Middle frontal gyrus (tissue), 1 donor: ENCODE data around the gene INPP5K.
A peak's percentile ranks its signal among the peaks of the same experiment; 100 is the strongest.
"Not testable (repeated sequence)": the region's sequence is repeated elsewhere in the genome, so short reads cannot be mapped to it uniquely, and the experiment has no call there.

Experiments
- DNase-seq: peaks from one replicate; pipeline ENCODE4 v3.0.0-alpha.2; 2015; ENCODE audit warnings: low spot score; ENCODE audit errors: extremely low spot score

The INPP5K gene

DNA sequence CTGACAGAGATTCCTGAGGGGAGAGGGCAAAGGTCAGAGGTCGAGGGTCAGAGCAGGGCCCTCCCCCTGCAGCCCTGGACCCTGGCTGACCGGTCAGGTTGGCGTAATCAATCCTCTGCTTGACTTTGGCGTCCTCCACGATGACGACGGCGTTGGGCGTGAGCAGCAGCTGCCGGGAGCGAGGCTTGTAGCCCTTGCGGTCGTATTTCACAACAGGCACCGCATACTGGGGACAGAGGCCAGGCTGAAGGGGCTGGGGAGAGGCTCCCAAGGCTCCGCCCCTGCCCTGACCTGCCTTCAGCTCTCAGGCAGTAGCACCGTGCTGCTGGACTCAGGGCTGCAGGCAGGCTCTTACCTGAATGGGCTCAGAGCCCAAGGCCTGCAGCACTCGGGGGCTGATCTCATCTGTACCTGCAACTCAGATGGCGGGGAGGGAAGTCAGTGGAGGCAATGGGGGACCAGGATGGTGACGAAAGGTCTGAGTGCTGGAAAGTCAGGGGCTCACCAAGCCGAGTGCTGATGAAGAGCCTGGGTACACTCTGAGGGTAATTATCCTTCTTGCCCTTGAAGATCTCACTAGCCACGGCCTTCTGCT lies 48.4 kb downstream of the INPP5K start:
- no peak for DNase-seq

DNA sequence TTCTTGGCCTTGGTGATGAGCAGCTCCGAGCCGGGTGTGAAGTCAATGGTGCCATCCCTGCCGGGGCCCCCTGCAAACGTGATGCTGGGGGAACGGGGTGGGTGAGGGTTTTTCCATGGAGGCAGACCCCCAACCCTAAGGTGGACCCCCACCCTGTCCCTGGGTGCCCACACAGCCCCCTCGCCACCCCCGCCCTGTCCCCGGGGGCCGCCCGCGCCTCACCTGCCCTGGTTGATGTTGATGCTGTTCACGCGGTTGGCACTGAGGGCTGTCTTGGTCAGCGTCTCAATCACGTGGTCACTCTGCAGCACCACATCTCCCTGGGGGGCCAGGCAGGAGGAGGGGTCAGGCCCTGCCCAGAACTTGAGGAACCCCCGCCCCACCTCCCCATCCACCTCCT lies 49.2 kb downstream of the INPP5K start:
- DNase-seq = no peak

- DNase-seq = no peak
Measured at GRCh38 chr17:1464186-1464585, 52.2 kb downstream of the INPP5K start.

- no peak for DNase-seq
Measured at GRCh38 chr17:1462164-1463112, 54.0 kb downstream of the INPP5K start.

- no peak for DNase-seq
Measured at GRCh38 chr17:1461198-1461944, 55.0 kb downstream of the INPP5K start.

DNA sequence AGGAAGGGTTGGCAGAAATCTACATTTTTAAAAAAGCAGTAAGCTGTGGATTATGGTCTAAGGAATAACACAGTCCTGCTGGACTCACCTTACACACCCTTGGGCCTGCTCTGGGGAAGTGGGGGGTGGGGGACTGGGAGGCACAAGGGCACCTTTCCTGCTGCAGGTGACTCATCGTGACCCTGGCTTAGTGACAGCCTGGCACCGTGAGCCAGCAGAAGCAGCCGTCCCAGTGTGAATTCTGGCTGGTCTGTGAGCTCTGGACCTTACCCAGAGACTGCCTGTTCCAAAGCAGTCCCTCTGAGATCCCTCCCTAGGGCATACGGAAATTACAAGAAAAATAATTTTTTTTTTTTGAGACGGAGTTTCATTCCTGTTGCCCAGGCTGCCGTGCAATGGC lies 56.2 kb downstream of the INPP5K start:
- DNase-seq = no peak

DNA sequence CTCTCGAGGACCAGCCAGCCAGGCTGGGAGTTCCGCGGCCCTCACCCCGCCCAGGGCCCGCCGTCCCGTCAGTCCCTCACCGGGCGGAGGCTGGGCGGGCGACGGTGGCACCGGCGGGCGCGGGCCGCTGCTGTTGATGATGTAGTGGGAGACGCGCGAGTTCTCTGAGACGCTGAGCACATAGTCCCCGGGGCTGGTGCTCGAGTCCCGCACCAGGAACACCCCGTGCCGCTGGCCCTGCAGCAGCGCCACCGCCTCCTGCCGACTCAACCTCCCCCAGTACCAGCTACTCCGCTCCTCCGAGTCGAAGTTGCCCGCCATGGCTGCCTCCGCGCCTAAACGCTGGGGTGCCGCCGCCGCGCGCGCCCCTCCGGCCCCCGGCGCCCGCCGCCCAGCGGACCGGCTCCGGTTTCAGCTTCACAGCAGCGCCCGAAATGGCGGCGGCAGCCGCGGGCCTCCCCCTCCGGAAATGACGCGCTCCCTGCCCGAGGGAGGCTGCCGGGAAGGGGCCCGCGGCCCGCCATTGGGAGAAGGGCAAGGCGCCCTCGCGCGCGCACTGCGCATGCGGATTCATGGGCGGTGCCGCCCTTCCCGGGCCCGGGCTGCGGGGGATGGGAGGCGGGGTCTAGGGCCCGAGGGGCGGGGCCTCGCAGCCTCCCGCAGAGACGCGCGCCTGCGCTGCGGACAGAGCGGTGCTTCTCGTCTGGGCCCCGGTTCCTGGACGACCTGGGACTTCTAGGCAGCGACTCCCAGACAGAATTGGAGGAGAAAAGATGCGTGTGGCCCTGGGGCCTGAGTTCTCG lies 60.4 kb downstream of the INPP5K start, which contains the start of gene CRK:
Gene CRK, minus strand, starts transcription at position 436 of the 803 bp plus-strand sequence. Its CDS starts 115 bp downstream, at position 321.
- peak; percentile 94 for DNase-seq

DNA sequence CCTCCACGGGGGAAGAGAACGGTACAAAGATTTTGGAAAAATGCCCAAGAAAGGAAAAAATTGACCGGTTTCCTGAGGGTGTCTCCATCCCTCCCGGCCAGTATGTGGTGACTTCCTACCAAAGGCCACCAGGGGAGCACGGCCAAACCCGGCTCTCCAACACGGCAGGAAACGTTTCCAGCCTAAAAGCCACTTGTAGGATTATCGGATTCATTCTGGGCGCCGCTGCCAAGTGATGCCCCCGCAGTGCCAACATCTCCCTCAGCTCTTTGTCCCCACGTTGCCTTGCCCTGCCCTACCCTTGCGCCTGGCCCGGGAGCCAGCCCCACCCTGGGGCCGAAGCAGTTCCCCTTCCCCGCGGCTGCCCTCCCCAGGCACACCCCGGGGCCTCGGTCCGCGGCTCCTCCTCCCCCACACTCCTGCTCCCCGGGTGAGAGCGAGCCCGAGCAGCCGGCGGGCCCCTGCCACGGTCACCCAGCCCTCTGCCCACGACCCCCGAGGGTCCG lies 61.1 kb downstream of the INPP5K start:
- no peak for DNase-seq

- DNase-seq = no peak
Measured at GRCh38 chr17:1454541-1454940, 61.9 kb downstream of the INPP5K start.

GRCh38 chr17:1453694-1454093 lies 62.7 kb downstream of the INPP5K start:
- DNase-seq = not testable (repeated sequence)

DNA sequence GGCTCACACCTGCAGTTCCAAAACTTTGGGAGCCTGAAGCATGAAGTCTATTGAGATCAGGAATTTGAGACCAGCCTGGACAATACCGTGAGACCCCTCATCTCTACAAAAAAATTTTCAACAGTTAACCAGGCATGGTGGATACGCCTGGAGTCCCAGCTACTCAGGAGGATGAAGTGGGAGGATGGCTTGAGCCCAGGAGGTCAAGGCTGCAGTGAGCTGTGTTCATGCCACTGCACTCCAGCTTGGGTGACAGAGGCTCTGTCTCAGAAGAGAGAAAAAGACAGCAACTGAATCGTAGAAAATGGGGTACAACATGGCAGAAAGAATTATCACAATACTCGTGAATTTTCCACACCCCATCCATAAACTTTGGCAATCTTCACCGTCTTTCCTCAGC lies 63.6 kb downstream of the INPP5K start:
- DNase-seq = no peak

- not testable (repeated sequence) for DNase-seq
Measured at GRCh38 chr17:1450261-1450660, 66.2 kb downstream of the INPP5K start.

GRCh38 chr17:1449412-1449967 lies 66.9 kb downstream of the INPP5K start:
- no peak for DNase-seq

GRCh38 chr17:1447052-1447451 lies 69.4 kb downstream of the INPP5K start:
- DNase-seq = no peak

DNA sequence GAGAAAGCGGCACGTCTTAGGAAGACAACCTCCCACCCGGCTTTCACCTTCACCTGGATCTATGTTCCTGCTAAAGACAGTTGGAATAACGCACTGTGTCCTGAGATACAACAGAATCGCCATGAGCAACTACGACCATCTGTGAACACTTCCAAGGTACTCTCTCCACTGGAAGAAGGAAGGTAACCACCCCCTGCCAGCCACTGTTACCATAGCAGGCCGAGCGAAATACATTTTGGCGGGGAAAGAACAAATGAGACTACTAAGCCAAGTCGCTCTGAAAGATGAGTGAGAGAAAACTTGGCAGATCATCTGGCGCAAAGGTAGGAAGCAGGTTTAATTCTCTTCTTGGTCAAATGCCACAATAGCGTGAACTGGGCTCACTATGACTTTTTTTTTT lies 70.2 kb downstream of the INPP5K start:
- no peak for DNase-seq

GRCh38 chr17:1445695-1446094 lies 70.7 kb downstream of the INPP5K start:
- DNase-seq = not testable (repeated sequence)
